Daoy (cell line): ENCODE measurements around the gene RNF208. TPM values are rescaled to one million over a fixed set of nuclear protein-coding genes. Genes with fewer than 3 reads are reported as not detected.
A peak's percentile ranks its signal among the peaks of the same experiment; 100 is the strongest.
"Not testable (repeated sequence)": the region's sequence is repeated elsewhere in the genome, so short reads cannot be mapped to it uniquely, and the experiment has no call there.

Experiments used
- DNase-seq: peaks from one replicate; pipeline ENCODE4 v3.0.0-alpha.2; 2015; ENCODE audit warnings: low read depth
- total RNA-seq: library from RNA; depleted of rRNA; stranded (reverse); fragments of >200 nt; shearing (Covaris generic); gene quantifications from 2 replicates; pipeline ENCODE4 v1.2.3, GENCODE V29; 2014; rRNA removed

The RNF208 gene, protein sequence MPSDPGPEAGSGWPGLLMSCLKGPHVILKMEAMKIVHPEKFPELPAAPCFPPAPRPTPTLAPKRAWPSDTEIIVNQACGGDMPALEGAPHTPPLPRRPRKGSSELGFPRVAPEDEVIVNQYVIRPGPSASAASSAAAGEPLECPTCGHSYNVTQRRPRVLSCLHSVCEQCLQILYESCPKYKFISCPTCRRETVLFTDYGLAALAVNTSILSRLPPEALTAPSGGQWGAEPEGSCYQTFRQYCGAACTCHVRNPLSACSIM
- not detected in 2 replicates for total RNA-seq

DNA sequence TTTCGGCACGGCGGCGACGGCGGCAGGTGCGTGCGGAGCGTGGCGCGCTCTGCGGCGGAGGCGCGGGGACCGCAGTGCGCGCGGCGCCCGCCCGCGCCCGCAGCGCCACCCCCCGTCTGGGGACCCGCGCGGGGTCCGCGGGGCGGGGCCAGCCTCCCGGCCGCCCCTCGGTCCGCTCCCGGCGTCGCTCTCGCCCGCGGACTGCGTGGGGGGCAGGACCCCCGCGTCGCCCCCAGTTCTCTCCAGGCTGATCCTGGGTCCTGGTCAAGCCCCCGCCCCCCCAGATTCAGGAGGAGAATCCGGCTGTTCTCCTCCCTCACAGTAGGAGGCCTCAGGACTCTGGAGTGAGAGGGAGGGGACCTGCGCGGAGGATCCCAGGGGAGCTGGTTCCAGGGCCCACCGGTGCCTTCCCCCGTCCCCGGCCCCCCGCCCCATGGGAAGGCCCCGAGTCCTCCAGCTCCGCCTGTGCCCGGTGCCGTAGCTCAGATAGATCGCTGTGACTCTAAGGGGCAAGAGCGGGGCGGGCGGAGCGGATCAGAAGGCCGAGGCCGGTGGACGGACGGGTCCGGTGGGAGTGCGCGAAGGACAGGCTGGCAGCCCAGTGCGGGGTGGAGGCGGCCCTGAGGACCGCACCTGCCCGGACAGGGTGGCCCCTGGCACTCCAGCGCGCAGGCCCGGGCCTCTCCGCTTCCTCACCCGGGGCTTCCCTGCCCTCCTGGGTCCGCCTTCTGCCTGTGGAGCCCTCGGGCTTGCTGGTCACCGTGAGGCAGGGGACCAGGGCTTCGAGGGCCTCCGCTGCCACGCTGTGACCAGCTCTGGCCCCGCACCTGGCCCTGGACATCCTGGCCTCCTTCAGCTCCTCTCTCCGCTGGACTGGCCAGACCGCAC, at the start of gene RNF208:
RNF208 (minus strand) TSS at position 51 of the 888 bp plus-strand sequence. CDS start 1,028 bp downstream, outside the sequence.
- DNase-seq, result no peak

DNA sequence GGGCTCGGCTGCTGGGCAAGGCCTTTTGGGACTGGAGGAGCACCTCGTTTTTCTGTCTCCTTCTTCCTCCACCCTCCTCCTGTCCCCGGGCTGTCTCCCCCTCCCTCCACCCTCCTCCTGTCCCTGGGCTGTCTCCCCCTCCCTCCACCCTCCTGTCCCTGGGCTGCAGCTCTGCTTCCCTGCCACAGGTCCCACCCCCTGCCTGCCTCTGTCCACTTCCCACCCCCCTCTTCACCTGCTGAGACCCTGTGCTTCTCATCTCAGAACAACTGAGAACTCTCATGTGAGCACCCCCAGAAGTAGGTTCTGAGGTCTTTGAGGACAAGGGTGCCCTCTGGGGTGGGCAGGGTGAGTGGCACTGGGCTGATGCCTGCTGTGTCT, 49.6 kb upstream of the RNF208 start:
- no peak for DNase-seq

DNA sequence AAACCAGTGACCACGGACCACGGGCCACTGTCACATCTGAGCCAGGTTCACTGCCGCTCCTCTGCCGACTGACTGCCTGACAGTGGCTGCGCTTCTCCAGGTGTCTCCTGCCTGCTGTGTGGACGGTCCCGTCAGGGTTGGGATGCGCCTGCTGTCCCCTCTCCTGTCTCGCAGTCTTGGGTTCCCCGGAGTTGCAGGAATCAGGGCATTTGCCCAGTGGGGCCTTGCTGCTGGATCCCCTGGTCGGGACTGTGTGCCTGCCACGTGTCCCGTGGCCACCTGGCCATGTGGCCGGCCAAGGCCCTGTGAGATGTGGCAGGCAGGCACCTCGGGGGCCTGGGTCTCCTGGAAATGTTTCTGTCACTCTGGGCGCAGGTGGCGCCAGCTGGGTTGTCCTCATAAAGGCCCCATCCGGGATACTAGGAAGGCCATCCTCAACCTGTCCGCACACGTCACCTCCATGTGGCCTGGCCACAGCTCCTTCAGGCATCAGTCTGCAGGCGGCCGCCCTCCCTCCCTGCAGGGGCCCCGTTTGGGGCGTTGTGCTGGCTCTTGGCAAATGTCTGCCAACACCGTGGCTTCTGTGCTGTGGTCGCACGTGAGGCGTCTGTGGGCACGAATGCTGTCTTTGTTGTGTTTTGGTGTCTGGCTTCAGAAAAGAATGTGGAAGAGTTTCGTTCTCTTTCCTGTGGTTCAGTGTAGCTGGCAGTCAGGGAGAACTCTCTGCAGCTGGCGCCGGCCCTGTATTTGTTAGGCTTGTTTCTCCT, 49.1 kb upstream of the RNF208 start:
- DNase-seq, result no peak

DNA sequence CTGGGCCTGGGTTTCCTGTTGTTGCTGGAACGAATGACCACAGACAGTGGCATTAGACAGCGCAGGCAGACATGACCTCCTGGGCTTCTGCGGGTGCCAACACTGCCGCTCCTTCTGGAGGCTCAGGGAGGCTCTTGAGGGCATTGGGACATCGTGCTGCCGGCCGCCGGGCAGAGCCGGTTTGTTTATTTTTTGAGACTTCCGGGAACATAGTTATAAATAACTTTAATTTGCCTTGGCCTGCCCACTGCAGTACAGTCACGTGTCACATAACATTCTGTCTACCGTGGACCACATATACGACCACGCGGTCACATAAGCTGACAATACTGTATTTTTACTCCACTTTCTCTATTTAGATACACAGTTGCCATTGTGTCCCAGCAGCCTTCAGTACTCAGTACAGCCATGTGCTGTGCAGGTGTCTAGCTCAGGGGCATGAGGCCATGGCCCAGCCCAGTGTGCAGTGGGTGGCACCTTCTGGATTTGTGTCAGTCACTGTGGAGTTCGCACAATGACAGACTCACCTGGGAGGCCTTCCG, 47.3 kb upstream of the RNF208 start:
- no peak for DNase-seq

DNA sequence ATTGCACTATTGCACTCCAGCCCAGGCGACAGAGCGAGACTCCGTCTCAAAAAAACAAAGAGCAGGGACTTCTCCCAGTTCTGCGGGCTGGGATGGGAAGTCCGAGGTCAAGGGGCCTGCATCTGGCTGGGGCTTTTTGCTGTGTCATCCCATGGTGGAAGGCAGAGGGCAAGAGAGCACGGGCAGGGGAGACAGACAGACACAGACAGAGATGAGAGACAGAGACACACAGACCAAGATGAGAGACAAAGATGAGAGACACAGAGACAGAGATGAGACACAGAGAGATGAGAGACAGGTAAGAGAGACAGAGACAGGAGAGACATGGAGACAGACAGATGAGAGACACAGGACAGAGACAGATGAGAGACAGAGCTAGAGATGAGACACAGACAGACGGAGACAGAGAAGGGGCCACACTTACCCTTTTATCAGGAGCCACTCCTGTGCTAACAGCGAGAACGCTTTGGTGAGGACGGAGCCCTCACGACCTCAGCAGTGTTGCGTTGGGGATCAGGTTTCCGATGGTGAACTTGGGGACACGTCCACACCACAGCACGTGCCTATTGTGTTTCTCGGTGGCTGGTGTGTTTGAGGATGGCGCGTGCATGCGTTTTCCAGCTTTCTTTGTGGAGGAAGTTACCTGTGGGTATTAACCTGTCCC, 46.6 kb upstream of the RNF208 start:
- DNase-seq, result no peak

DNA sequence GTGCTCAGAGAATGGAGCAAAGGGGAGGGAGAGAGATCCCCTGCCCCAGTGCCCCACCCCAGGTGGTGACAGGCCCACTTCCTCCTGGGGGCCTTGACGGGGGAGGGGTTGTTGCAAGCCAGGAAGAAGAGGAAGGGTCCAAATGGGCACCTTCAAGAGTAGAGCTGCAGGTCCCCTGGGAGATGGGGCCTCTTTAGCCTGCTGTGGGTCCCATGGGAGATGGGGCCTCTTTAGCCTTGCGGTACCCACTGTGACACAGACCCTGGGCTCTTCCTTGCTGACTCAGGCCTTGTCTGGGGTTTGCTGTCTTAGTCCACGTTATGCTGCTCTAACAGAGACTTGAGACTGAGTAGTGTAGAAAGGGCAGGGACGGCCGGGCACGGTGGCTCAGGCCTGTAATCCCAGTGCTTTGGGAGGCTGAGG, 45.9 kb upstream of the RNF208 start:
- no peak for DNase-seq

DNA sequence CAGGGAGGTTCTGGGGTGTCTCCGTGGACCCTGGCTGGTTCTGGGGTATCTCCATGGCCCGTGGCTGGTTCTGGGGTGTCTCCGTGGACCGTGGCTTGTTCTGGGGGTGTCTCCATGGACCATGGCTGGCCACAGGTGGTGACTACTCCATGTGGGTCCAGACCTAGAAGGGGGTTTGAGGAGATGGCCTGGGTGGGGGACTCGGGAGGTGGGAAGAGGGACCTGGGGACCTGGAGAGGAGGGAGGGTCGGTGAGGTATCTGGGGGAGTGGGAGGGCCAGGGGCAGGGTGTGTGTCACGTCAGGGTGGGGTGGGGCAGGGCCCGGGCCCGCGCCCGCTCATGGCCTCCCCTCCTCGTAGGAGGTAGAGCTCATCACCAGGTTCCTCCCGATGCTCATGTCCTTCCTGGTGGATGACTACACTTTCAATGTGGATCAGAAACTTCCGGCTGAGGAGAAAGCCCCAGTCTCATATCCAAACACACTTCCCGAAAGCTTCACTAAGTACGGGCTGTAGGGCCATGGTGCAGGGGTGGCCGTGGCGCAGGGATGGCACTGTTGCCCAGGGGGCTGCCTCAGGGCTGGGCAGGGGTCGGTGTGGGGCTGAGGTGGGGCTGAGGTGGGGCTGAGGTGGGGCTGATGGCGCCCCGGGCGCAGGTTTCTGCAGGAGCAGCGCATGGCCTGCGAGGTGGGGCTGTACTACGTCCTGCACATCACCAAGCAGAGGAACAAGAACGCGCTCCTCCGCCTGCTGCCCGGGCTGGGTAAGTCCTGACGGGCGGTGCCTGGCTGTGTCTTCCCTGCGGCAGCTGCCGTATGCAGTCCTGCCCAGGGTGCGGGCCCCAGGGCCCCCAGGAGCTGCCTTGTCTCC, 44.8 kb upstream of the RNF208 start:
- DNase-seq, result no peak

DNA sequence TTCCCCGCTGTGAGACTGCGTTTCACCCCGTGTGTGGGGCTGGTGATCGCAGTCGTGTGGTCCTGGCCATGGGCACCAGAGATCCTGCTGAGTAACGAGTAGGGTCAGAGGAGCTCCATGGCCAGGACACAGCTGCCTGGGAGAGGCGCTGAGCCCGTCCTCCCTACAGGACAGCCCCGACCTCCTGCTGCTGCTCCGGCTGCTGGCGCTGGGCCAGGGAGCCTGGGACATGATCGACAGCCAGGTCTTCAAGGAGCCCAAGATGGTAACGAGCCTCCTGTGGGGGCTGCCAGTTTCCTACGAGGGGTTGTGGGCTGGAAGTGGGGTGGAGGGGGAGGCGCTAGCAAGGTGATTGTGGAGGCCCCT, 44.1 kb upstream of the RNF208 start:
- DNase-seq, result no peak

DNA sequence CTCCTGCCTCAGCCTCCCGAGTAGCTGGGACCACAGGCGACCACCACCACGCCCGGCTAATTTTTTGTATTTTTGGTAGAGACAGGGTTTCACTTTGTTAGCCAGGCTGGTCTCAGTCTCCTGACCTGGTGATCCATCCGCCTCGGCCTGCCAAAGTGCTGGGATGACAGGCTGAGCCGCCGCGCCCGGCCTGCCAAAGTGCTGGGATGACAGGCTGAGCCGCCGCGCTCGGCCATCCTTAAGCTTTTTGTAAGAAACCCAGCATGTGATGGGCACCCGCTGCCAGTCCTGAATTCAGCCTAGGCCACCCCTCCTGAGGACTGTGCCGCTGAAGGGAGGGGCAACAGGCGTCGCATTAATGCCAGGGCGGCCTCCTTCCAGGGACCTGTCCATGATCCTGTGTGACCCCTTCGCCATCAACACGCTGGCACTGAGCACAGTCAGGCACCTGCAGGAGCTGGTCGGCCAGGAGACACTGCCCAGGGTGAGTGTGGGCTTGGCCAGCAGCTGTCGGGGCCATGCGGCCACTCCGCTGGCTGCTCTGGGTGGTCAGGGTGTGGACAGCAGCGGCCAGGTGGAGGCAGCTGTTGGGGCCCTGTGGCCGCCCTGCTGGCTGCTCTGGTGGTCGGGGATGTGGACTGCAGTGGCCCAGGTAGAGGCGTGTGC, 43.6 kb upstream of the RNF208 start:
- no peak for DNase-seq

DNA sequence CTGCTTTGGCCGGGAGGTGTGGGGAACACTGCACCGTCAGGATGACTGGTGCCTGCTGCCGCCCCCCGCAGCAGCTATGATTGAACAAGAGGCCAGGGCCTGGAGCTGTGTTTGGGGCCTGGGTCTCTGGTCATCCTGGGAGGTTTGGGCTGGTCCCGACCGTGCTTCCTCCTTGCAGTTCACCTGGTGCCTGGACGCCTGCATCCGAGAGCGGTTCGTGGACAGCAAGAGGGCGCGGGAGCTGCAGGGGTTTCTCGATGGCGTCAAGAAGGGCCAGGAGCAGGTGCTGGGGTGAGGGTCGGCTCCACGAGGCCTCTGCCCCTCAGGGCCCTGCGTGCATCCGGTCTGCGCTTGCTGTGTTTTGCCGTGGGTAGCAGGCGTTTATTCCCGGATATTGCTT, 42.0 kb upstream of the RNF208 start:
- no peak for DNase-seq

DNA sequence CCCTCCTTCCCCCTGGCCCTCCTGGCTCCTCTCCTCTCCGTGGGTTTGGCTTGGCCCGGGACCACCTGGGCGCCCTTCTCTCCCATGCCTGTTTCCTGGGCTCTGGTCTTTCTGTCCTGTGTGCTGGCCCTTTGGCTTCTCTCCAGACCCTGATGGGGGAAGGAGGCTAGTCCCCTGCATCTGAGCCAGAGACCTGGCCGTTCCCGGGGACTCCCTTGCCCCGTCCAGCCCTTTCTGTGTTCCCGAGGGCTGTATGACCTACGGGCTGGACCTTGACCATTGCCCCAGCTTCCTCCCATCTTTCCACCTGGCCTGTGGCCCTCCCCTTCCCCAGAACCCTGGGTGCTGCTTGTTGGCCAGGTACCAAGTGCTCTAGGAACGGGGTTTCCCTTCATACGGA, 41.5 kb upstream of the RNF208 start:
- DNase-seq, result no peak

DNA sequence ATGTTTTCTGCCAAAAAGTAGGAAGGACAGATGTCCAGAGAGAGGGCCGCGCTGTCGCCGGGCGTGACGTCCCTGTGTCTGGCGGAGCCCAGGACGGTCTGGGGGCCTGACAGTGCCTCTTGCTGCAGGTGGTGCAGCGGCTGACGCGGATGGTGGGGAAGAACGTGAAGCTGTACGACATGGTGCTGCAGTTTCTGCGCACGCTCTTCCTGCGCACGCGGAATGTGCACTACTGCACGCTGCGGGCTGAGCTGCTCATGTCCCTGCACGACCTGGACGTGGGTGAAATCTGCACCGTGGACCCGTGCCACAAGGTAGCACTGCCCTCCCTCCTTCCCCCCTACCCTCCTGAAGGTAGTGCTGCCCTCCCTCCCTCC, 40.9 kb upstream of the RNF208 start:
- DNase-seq, result no peak

DNA sequence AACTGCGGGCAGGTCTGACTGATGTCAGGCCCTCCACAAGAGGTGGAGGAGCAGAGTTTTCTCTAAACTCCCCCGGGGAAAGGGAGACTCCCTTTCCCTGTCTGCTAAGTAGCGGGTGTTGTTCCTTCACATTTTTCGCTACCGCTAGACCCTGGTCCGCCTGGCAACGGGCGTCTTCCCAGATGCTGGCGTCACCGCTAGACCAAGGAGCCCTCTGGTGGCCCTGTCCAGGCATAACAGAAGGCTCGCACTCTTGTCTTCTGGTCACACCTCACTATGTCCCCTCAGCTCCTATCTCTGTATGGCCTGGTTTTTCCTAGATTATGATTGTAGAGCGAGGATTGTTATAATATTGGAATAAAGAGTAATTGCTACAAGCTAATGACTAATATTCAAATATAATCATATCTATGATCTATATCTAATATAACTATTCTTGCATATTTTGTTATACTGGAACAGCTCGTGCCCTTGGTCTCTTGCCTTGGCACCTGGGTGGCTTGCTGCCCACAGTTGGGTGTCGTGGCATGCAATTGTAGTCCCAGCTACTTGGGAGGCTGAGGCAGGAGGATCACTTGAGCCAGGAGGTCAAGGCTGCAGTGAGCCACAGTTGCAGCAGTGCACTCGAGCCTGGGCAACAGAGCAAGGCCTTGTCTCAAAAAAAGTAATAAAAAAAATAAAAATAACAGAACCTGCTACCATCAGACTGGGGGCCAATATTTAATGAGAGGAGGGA, 40.3 kb upstream of the RNF208 start:
- DNase-seq, result not testable (repeated sequence)

DNA sequence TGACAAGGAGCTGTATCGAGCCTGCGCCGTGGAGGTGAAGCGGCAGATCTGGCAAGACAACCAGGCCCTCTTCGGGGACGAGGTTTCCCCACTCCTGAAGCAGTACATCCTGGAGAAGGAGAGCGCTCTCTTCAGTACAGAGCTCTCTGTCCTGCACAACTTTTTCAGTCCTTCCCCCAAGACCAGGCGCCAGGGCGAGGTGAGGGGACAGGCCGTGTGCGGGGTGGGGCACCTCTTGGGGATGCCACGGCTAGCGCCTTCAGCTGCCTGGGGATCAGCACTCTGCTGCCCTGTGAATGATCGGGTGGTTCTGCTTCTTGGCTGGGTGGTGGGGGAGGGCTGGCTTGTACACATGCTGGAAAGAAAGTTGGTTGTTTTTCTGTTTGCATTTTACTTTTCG, 34.8 kb upstream of the RNF208 start:
- no peak for DNase-seq

DNA sequence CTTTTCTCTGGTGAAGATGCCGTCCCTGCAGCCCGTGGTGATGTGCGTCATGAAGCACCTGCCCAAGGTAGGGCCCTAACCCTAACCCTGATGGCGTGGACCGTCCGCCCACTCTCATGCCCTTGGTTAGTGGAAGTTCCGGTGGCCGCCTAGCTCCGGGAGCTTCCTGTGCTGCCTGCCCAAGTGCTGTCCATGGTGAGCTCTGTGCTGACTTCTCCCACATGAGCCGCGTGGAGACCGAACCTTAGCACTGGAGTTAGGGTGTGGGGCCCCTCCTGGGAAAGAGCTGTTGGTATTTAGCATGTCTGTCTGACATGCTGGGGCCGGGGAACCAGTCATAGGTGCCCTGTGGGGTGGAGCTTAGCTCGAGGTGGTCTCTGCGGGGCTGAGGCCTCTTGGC, 34.3 kb upstream of the RNF208 start:
- no peak for DNase-seq

DNA sequence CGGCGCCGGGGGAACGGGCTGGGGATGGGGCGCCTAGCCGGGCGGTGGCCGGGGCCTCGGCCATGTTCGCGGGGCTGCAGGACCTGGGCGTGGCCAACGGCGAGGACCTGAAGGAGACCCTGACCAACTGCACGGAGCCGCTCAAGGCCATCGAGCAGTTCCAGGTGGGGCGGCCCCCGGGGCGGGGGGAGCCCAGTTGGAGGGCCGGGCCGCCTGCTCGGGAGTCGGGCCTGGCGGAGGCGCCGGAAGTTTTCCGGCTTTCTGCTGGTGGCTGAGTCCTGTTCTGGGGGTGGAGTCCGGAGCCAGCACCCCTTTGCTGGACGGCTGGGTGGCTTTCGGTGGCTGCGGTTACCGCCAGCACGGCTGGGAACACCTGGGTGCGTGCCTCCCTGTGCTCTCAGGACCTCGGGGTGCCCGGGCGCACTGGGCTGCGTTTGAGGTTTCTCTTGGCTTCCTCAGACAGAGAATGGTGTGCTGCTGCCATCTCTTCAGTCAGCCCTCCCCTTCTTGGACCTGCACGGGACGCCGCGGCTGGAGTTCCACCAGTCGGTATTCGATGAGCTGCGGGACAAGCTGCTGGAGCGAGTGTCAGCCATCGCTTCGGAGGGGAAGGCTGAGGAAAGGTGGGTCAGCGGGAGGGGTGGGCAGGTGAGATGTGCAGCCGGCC, 33.5 kb upstream of the RNF208 start:
- no peak for DNase-seq

DNA sequence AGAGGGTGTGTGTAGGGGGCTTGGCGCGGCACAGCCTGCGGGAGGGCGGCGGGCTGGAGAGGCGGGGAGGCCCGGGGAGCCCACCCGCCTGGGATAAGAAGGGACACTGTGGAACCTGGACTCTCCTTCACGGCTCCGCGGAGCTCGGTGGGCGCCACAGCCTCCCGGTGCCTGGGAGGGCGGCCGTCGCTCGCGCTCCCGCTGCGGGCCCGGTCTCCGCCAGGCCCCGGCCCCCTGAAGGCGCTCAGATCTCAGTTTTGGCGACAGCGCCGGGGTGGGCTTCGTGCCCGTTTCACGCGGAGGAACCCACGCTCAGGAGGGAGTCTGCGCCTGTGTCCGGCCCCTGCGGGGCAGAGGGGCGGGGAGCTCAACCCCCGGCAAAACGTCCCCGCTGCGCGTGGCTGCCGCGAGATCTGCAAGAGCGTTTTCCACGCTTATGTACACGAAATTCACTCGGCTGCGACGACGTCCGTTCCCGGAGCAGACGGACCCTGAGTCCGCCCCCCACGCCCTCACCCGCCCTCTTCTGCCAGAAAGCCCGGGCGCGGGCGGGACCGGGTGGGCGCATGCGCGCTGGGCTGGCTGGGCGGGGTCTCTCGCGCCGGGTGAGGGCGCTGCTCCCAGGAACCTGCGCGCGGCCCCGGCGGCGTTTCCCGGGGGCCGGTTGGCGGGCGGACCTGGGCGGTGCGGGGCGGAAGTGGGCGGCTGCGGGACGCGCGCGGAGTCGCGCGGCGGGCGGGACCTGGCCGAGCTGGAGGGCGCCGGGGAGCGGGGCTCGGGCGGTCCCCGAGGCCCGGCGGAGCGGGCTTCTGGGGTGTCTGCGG, 32.8 kb upstream of the RNF208 start, which contains the start of gene NELFB:
NELFB (plus strand) TSS at position 704 of the 824 bp plus-strand sequence.
- DNase-seq, result peak; percentile 95
